Nephron progenitor cell (in vitro differentiated cells): ENCODE measurements around the gene ADAD1.

Experiments
- DNase-seq: peaks from one replicate; pipeline ENCODE4 v3.0.0; 2021
- H3K27ac Mint-ChIP-seq: 2 replicates; pipeline ENCODE4 v1.8.0; 2021; ENCODE audit warnings: mild to moderate bottlenecking, moderate library complexity, mixed read lengths
- H3K27me3 Mint-ChIP-seq: 2 replicates; pipeline ENCODE4 v1.8.0; 2021; ENCODE audit warnings: mild to moderate bottlenecking, low read depth, mixed read lengths; ENCODE audit not compliant: poor library complexity
- H3K36me3 Mint-ChIP-seq: 2 replicates; pipeline ENCODE4 v1.8.0; 2021; ENCODE audit warnings: low read depth, mixed read lengths
- H3K4me1 Mint-ChIP-seq: 2 replicates; pipeline ENCODE4 v1.8.0; 2021; ENCODE audit warnings: mixed read lengths
- H3K4me3 Mint-ChIP-seq: 2 replicates; pipeline ENCODE4 v1.8.0; 2021; ENCODE audit warnings: mild to moderate bottlenecking, moderate library complexity, mixed read lengths
- H3K9me3 Mint-ChIP-seq: 2 replicates; pipeline ENCODE4 v1.8.0; 2021; ENCODE audit warnings: mild to moderate bottlenecking, moderate library complexity, mixed read lengths
- CTCF ChIP-seq: fragments of 200-600 bp; sonication (generic); IDR thresholded peaks from 2 replicates; pipeline ENCODE4 v1.5.0; 2021; ENCODE audit warnings: antibody characterized with exemption

The ADAD1 gene

GRCh38 chr4:122378711-122379110 lies at the start of gene ADAD1:
TSS of gene ADAD1 (plus strand) at chr4:122379011. CDS start at chr4:122380070, 1,059 bp downstream.
- Mint-ChIP-seq H3K27ac (no peak within 1 kb of the TSS), H3K27me3 (peaks cover 3% of the 10 kb centered on the region), H3K36me3 (no peaks in the 10 kb centered on the region), H3K4me1 (no peaks in the 10 kb centered on the region), H3K4me3 (no peak within 1 kb of the TSS), H3K9me3 (peaks cover 4% of the 10 kb centered on the region)
- DNase-seq: no peak
- no peak for TF ChIP-seq CTCF

DNA sequence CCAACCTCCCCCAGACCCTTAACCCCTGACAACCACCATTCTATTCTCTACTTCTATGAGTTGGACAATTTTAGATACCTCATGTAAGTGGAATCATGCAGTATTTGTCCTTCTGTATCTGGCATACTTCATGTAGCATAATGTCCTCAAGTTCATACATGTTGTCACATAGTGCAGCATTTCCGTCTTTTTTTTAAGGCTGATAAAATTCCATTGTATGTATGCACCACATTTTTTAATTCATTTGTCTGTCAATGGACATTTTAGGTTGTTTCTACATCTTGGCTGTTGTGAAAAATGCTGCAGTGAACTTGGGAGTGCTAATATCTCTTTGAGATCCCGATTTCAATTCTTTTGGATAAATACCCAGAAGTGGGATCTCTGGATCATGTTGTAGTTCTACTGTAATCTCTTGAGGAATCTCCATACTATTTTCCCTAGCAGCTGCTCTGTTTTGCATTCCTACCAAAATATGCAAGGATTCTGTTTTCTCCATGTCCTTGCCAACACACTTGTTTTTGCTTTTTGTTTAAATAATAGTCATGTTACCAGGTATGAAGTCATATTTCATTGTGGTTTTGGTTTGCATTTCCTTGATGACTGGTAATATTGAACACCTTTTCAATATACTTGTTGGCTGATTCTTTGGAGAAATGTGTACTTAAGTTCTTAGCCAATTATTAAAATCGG lies 48.8 kb upstream of the ADAD1 start:
- no peak for DNase-seq
- no peak overlapping the region for H3K4me3 Mint-ChIP-seq
- H3K9me3 Mint-ChIP-seq: no peaks in the 10 kb centered on the region
- no peaks in the 10 kb centered on the region for H3K27me3 Mint-ChIP-seq
- no peak overlapping the region for H3K27ac Mint-ChIP-seq
- H3K36me3 Mint-ChIP-seq: peaks cover 40% of the 10 kb centered on the region
- no peak for TF ChIP-seq CTCF
- no peaks in the 10 kb centered on the region for H3K4me1 Mint-ChIP-seq

DNA sequence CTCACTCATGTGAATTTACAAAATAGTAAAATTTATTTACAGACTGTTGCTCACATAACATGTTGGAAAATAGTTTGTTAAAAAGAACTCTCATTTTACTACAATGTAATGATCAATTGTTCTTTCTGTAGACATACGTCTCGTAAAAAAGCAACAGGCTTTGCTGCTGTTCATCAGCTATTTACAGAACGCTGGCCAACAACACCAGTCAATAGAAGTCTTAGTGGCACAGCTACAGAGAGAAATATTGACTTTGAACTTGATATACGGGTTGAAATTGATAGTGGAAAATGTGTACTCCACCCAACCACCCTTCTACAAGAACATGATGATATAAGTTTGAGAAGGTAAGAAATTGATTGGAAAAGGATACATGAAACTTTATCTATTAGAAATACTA lies 47.6 kb upstream of the ADAD1 start:
- H3K4me3 Mint-ChIP-seq: no peak overlapping the region
- no peak for TF ChIP-seq CTCF
- H3K9me3 Mint-ChIP-seq: no peaks in the 10 kb centered on the region
- no peaks in the 10 kb centered on the region for H3K27me3 Mint-ChIP-seq
- no peak overlapping the region for H3K27ac Mint-ChIP-seq
- peaks cover 49% of the 10 kb centered on the region for H3K36me3 Mint-ChIP-seq
- DNase-seq: no peak
- no peaks in the 10 kb centered on the region for H3K4me1 Mint-ChIP-seq

DNA sequence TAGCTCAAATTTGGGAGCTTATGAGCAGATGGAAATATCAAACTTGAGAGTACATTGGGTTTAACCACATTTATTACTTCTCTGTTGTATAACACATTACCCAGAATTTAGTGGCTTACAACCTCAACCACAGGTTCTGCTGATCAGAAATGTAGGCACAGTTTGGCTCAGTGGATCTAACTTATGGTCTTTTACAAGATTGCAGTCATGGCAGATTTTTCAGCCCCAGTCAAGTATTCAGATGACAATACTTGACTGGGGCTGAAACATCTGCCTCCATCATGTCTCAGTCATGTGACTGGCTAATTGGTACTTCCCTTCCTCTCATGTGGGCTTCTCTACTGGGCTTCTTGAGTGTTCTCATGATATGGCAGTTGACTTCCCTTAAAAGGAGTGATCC lies 44.0 kb upstream of the ADAD1 start:
- peaks cover 45% of the 10 kb centered on the region for H3K36me3 Mint-ChIP-seq
- TF ChIP-seq CTCF: no peak
- H3K27ac Mint-ChIP-seq: no peak overlapping the region
- no peak overlapping the region for H3K4me3 Mint-ChIP-seq
- H3K9me3 Mint-ChIP-seq: no peaks in the 10 kb centered on the region
- H3K4me1 Mint-ChIP-seq: no peaks in the 10 kb centered on the region
- H3K27me3 Mint-ChIP-seq: no peaks in the 10 kb centered on the region
- no peak for DNase-seq

DNA sequence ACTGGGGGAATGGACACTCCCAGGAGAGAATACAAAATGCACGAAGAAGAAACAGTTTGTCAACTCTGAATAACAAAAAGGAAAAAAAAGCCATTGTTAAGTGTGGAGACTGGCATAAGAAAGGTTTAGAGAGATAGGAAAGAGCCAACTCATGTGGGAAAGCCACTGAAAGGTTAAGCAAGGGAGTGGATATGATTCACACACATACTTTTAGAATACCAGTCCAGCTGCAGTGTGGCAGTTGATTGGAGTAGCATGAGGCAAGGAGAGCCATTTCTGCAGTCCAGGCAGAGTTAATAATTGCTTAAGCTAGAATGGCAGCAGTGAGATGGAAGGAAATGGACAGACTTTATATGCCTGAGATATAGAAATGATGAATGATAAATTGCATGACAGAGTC lies 36.9 kb upstream of the ADAD1 start:
- Mint-ChIP-seq H3K36me3 (peaks cover 24% of the 10 kb centered on the region), H3K27ac (peak overlapping the region; percentile 25), H3K4me3 (no peak overlapping the region), H3K27me3 (no peaks in the 10 kb centered on the region), H3K9me3 (no peaks in the 10 kb centered on the region), H3K4me1 (no peaks in the 10 kb centered on the region)
- DNase-seq: no peak
- TF ChIP-seq CTCF: no peak

- Mint-ChIP-seq H3K27ac (no peak overlapping the region), H3K36me3 (peaks cover 53% of the 10 kb centered on the region), H3K27me3 (no peaks in the 10 kb centered on the region), H3K9me3 (no peaks in the 10 kb centered on the region), H3K4me1 (no peaks in the 10 kb centered on the region), H3K4me3 (no peak overlapping the region)
- no peak for TF ChIP-seq CTCF
- no peak for DNase-seq
These were observed 32.8 kb upstream of the ADAD1 start for GRCh38 chr4:122346036-122346435.
